ENCODE data around the gene PTPRA. TPM values are rescaled to one million over a fixed set of nuclear protein-coding genes. Genes with fewer than 3 reads are reported as not detected.

PTPRA gene
- total RNA-seq, 1 donor from 2014 or later: 59.5 TPM

- Mint-ChIP-seq H3K9me3 (ENCODE audit: unreplicated experiment) (no peaks in the 10 kb centered on the region), H3K4me1 (ENCODE audit: low read depth, unreplicated experiment) (no peaks in the 10 kb centered on the region), H3K4me3 (ENCODE audit: unreplicated experiment) (peak overlapping the region; percentile 10), H3K36me3 (ENCODE audit: unreplicated experiment) (no peaks in the 10 kb centered on the region), H3K27ac (ENCODE audit: unreplicated experiment) (no peak overlapping the region), H3K27me3 (ENCODE audit: unreplicated experiment) (peaks cover 17% of the 10 kb centered on the region)
- DNase-seq: peak; percentile 46
- TF ChIP-seq CTCF (IDR thresholded peaks at IDR 0.05; ENCODE audit: partially characterized antibody, unreplicated experiment): no peak
These were observed 209.1 kb downstream of the PTPRA start for GRCh38 chr20:3082306-3082951.

GRCh38 chr20:3082955-3083952 is 210.0 kb downstream of the PTPRA start:
- TF ChIP-seq CTCF (IDR thresholded peaks at IDR 0.05; ENCODE audit: partially characterized antibody, unreplicated experiment): no peak
- Mint-ChIP-seq H3K36me3 (ENCODE audit: unreplicated experiment) (no peaks in the 10 kb centered on the region), H3K27me3 (ENCODE audit: unreplicated experiment) (peaks cover 17% of the 10 kb centered on the region), H3K4me1 (ENCODE audit: low read depth, unreplicated experiment) (no peaks in the 10 kb centered on the region), H3K27ac (ENCODE audit: unreplicated experiment) (no peak overlapping the region), H3K9me3 (ENCODE audit: unreplicated experiment) (no peaks in the 10 kb centered on the region), H3K4me3 (ENCODE audit: unreplicated experiment) (no peak overlapping the region)
- no peak for DNase-seq

- DNase-seq: no peak
- Mint-ChIP-seq H3K27ac (ENCODE audit: unreplicated experiment) (no peak within 1 kb of the TSS), H3K4me1 (ENCODE audit: low read depth, unreplicated experiment) (no peaks in the 10 kb centered on the region), H3K27me3 (ENCODE audit: unreplicated experiment) (peaks cover 19% of the 10 kb centered on the region), H3K36me3 (ENCODE audit: unreplicated experiment) (no peaks in the 10 kb centered on the region), H3K4me3 (ENCODE audit: unreplicated experiment) (no peak within 1 kb of the TSS), H3K9me3 (ENCODE audit: unreplicated experiment) (peaks cover 1% of the 10 kb centered on the region)
- TF ChIP-seq CTCF (IDR thresholded peaks at IDR 0.05; ENCODE audit: partially characterized antibody, unreplicated experiment): no peak
These were observed 211.2 kb downstream of the PTPRA start, which contains the start of gene AVP for GRCh38 chr20:3084283-3084985. Gene AVP (minus strand): TSS chr20:3084724. CDS start chr20:3084674, 50 bp downstream.

GRCh38 chr20:3084986-3085360 is 211.7 kb downstream of the PTPRA start:
- H3K27me3 Mint-ChIP-seq (ENCODE audit: unreplicated experiment): peaks cover 21% of the 10 kb centered on the region
- TF ChIP-seq CTCF (IDR thresholded peaks at IDR 0.05; ENCODE audit: partially characterized antibody, unreplicated experiment): no peak
- no peaks in the 10 kb centered on the region for H3K36me3 Mint-ChIP-seq (ENCODE audit: unreplicated experiment)
- peaks cover 1% of the 10 kb centered on the region for H3K9me3 Mint-ChIP-seq (ENCODE audit: unreplicated experiment)
- DNase-seq: no peak
- H3K27ac Mint-ChIP-seq (ENCODE audit: unreplicated experiment): no peak overlapping the region
- no peaks in the 10 kb centered on the region for H3K4me1 Mint-ChIP-seq (ENCODE audit: low read depth, unreplicated experiment)
- H3K4me3 Mint-ChIP-seq (ENCODE audit: unreplicated experiment): no peak overlapping the region
